Measurements from ENCODE around the gene PES1.
"Not testable (repeated sequence)": the region's sequence is repeated elsewhere in the genome, so short reads cannot be mapped to it uniquely, and the experiment has no call there.

Gene PES1

GRCh38 chr22:30553971-30554370 is 37.7 kb downstream of the PES1 start:
- no peak for DNase-seq (ENCODE audit: low spot score)

- no peak for DNase-seq (ENCODE audit: low spot score)
Observed at GRCh38 chr22:30552719-30553118, 39.0 kb downstream of the PES1 start.

- not testable (repeated sequence) for DNase-seq (ENCODE audit: low spot score)
Observed at GRCh38 chr22:30551813-30552212, 39.9 kb downstream of the PES1 start.

DNA sequence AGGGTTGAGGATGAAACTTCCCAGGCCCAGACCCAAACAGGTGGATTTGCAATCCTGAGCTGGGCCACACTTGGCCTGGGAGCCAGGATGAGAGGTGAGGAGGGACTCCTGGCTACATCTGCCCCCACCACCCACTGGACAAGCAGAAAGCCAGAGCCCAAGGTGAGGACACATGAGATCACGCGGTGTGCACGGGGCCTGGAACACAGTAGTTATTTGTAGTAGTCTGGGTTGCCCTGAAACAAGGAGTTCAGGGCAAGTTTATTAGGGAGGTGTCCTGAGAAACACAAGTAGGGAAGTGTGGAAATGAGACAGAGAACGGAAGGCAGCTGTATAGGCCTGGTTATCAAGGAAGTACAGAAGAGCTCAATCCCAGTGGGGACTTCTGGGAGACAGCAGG is 44.5 kb downstream of the PES1 start:
- no peak for DNase-seq (ENCODE audit: low spot score)

DNA sequence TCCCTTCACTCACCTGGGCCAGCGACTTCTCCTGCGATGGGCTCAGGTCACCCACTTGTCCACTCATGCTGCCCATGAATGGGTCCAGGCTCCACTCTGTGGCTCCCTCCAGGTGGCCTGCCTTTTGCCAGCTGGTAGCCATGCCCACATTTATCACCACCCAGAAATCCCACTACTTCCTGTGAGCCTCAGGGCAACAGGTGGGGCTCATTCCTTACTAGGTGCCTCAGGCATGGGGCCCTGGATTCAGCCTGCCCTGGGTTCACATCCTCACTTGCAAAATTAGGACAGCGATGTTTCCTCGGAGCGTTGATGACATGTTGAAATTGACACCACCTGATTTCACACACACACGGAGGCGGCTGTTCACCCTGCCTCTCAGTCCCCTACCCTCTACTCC is 45.1 kb downstream of the PES1 start, which contains the start of gene SEC14L6:
Gene SEC14L6, minus strand, starts transcription at position 126 of the 400 bp plus-strand sequence. Its CDS starts 59 bp downstream, at position 67.
- no peak for DNase-seq (ENCODE audit: low spot score)

GRCh38 chr22:30542811-30543188 is 48.9 kb downstream of the PES1 start:
- no peak for DNase-seq (ENCODE audit: low spot score)

DNA sequence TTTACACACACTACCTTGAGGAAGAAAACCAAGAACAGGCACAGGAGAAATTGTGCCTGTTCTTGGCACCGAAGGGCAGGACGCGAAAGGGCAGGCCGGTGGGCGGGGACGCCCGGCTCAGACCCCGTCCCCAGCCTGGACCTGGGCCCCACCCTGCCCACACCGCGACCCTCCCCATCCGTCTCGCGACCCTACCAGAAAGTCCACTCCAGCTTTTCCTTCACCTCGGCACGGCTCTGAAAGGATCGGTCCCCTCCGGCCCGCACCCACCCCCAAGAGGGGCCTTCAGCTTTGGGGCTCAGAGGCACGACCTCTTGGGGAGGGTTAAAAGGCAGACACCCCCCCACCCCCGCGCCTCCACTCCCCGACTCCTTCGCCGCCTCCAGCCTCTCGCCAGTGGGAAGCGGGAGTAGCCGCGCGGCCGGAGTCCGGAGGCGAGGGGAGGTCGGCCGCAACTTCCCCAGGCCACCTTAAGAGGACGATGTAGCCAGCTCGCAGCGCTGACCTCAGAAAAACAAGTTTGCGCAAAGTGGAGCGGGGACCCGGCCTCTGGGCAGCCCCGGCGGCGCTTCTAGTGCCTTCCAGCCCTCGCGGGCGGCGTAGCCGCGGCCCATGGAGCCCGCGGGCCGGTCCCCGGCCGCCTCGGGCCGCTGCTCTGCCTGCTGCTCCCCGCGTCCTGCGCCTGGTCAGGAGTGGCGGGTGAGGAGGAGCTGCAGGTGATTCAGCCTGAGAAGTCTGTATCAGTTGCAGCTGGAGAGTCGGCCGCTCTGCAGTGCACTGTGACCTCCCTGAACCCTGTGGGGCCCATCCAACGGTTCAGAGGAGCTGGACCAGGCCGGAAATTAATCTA is 49.5 kb downstream of the PES1 start:
- DNase-seq (ENCODE audit: low spot score): no peak

DNA sequence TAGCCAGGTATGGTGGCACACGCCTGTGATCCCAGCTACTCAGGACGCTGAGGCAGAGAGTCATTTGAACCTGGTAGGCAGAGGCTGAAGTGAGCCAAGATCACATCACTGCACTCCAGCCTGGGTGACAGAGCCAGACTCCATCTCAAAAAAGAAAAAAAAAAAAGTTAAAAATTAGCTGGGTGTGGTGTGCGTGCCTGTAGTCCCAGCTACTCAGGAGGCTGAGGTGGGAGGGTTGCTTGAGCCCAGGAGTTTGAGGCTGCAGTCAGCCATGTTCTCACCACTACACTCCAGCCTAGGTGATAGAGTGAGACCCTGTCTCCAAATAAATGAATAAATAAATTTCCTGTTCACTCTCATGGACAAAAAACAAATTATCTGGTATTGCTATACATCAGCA is 50.2 kb downstream of the PES1 start:
- not testable (repeated sequence) for DNase-seq (ENCODE audit: low spot score)

DNA sequence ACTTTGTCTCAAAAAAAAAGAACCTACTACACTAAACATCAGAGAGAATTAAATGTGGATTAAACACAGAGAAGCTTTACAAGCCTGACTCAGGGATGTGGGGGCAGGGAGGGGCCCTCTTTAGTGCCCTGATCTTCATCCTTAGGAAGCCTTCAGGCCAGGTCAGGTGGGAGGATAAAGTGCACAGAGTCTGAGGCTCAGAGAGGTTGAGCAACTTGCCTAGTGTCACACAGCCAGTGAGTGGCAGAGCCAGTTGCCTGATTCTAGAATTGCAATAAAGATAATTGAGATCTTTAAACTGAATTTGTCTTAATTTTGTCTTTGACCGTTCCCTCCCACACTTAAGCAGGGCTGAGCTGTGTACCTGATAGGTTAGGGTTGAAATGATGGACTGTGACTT is 52.3 kb downstream of the PES1 start:
- DNase-seq (ENCODE audit: low spot score): no peak

GRCh38 chr22:30538280-30538679 is 53.4 kb downstream of the PES1 start:
- DNase-seq (ENCODE audit: low spot score): no peak

DNA sequence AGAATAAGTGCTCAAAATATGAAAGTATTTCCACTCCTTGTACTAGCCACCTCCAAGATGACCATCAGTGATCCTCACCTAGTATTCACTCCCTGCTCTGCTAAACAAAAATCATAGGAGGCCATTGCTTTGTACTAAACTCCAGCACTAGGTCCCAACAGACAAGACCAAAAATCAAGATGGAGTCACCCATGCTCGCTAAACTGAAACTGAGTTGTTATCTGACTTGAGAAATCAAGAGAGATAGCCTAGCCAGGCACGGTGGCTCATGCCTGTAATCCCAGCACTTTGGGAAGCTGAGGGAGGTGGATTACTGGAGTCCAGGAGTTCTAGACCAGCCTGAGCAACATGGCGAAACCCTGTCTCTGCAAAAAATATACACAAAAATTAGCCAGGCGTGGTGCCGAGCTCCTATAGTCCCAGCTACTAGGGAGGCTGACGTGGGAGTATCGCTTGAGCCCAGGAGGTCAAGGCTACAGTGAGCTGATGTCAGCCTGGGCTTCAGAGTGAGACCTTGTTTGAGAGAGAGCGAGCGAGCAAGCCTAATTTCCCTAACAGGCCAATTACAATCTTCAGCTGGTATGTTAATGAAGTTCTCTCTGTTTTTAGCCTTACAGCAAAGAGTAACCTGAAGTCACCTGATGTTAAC is 54.5 kb downstream of the PES1 start:
- DNase-seq (ENCODE audit: low spot score): no peak

- DNase-seq (ENCODE audit: low spot score): no peak
Observed at GRCh38 chr22:30535182-30535581, 56.5 kb downstream of the PES1 start.

DNA sequence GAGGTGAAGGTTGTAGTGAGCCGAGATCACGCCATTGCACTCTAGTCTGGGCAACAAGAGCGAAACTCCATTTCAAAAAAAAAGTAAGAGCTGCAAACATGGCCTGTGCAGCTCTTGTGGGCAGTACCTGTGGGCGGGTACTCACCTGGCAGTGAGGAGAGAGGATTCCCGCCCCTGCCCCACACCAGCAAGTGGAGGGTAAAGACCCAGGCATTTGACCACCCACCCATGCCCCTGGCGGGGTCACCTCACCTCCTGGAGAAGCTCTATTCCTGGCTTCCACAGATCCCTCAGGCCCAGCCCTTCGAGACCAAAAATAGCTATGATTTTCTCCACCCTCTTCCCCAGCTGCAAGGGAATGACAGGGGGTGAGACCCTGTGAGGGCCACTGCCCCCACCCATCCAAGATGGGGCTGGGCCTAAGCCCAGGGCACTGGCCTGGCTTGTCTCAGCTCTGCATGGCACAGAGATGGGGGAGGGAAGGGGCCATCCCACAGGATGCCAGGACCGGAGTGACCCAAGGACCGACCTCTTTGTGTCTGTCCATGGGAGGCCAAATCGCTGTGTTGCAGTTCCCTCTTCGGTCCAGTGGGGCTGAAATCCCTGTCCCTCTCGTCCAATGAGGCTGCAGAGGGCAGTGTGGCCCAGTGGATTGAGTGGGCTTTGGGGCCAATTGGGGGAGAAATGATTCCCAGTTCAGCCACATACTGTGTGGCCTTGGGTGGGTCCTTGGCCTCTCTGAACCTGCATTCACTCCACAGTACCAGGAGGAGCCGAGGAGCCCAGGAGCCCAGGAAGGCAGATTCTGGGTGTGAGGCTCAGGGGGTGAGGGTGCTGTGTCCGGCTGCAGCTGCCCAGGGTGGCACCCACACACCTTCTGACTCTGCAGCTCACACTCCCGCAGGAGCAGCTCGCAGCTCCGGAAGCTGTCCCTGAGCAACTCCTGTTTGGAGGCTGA is 59.8 kb downstream of the PES1 start:
- DNase-seq (ENCODE audit: low spot score): peak; percentile 9

DNA sequence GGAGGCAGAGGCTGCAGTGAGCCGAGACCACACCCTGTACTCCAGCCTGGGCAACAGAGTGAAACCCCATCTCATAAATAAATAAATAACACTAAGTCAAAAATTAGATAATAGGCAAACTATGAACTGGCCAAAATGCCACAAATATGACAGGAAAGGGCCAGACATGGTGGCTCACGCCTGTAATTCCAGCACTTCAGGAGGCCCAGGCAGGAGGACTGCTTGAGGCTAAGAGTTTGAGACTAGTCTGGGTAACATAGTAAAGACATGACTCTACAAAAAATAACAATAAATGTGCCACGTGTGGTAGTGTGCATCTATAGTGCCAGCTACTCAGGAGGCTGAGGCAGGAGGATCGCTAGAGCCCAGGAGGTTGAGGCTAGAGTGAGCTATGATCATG is 65.1 kb downstream of the PES1 start:
- DNase-seq (ENCODE audit: low spot score): no peak
